GM21367 (cell line): ENCODE results near the gene ZNF668.
A peak's percentile ranks its signal among the peaks of the same experiment; 100 is the strongest.

ENCODE experiments used
- ATAC-seq: cut with Tn5 transposase; IDR thresholded peaks from one replicate; pipeline ENCODE4 v1.9.1; 2021; ENCODE audit not compliant: unreplicated experiment

Gene ZNF668

DNA sequence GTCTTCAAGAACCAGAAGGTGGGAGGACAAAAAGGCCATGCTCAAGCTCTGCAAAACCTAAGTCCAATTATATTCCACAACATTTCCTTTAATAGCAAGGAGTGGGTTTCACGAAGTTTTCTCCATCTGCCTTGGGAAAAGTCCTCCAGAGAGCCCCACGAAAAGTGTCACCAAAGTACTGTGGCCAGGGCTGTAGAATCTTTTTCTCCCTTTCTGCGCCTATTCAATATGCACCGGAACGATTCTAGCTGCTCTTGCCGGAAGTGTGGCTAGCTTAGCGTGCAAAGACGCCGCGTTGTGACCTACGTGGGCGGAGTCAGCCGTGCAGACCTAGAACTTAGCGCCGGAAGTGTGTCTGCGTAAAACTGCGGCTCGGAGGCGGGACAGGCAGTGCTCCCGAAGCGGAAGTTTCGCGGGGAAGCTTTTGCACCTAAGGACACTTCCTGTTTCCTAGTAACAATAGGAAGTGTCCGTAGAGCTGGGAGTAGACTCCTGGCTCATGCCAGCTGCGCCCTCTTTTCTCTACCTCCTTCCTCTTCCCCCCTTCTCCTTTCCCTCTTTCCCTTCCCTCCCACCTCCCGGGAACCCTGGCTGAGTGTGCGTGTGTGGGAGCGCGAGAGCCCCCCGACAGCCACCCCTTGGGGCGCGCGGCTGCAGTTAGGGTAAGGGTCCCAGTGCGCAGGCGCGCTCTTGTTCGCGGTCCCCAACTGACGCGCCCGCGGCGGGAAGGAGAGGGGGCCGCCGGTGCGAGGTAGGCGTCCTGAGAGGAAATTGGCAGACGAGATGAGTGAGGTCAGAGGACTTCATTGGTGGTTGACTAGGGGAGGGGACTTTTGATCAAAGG is at the start of gene ZNF668, which contains the start of gene ZNF646:
TSS of gene ZNF668 (minus strand) at position 271 of the 844 bp plus-strand sequence. CDS start 9,781 bp downstream, outside the sequence.
TSS of gene ZNF646 (plus strand) at position 453 of the 844 bp plus-strand sequence. CDS start 1,903 bp downstream, outside the sequence.
- peak; percentile 60 for ATAC-seq

DNA sequence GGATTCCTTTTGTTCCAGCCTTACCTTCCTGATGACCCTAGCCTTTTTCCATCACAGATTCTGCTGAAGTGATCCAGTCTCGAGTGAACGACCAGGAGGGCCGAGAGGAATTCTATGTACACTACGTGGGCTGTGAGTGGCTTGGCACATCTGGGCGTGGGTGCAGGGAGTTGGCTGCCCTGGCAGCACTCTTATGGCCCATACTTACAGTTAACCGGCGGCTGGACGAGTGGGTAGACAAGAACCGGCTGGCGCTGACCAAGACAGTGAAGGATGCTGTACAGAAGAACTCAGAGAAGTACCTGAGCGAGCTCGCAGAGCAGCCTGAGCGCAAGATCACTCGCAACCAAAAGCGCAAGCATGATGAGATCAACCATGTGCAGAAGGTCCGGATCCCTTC is 46.1 kb upstream of the ZNF668 start:
- ATAC-seq: no peak

DNA sequence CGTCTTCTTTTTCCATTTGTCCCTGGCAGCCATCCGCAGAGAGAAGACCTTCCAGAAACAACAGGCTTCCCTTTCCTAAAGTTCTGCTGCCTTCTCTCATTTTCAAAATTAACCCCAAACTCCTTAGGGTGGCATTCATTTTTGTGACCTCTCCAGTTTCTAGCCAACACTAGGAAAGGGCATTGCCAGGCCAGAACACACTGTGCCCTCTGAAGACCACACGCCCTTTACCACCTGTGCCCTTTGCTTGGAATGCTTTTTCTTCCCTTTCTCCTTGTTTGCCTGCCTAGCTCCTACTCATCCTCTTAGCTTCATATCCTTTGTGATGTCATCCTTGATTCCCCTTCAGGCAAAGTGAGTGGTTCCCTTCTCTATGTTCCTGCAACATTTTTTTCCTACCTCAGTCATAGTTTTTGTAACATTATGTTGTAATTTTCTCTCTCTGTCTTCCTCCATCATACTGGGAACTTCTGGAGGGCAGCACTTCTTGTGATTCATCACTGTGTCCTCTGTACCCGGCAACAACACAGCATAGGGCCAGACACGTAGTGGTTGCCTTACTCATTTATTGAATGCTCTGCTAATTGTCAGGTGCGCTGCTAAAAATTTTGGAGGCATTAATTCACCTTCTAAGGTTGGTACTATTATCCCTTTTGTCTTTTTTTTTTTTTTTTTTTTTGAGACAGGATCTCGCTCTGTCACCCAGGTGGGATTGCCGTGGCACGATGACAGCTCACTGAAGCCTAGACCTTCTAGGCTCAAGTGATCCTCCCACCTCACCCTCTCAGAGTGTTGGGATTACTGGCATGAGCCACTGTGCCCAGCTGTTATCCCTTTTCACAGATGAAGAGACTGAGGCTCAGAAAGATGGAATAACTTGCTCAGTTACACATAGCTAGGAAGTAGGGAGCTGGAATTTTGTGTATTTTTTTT is 44.4 kb upstream of the ZNF668 start:
- ATAC-seq: no peak

DNA sequence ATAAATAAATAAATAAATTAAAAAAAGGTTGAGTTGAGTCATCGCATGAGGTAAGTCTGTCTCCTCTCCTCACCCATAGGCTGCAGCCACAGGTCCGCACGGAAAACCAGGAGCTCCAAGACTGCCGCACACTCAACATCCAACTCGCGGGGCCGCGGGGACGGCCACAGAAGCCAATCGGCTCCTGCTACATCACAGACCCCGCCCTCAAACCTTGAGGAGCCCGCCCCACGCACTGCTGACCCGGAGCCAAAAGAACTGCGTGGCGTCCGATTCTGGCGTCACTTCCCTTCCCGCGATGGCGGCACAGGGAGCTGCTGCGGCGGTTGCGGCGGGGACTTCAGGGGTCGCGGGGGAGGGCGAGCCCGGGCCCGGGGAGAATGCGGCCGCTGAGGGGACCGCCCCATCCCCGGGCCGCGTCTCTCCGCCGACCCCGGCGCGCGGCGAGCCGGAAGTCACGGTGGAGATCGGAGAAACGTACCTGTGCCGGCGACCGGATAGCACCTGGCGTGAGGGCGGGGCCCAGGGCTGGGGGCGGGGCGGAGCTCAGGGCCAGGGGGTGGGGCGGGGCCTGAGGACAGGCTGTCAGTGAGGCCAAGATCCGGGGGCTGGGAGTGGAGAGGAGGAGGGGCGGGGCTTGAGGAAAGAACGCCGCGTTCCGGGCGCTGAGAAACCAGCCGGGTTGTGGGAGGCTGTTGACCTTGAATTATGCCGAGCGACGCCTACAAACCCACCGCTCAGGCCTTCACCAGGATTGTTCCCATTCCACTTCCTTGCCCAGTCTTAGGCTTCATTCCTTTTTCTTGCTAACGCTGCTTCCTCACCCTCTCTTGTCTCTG is 43.6 kb upstream of the ZNF668 start, which contains the start of gene KAT8:
TSS of gene KAT8 (plus strand) at position 281 of the 839 bp plus-strand sequence. CDS start at position 299, 18 bp downstream.
- peak; percentile 79 for ATAC-seq

DNA sequence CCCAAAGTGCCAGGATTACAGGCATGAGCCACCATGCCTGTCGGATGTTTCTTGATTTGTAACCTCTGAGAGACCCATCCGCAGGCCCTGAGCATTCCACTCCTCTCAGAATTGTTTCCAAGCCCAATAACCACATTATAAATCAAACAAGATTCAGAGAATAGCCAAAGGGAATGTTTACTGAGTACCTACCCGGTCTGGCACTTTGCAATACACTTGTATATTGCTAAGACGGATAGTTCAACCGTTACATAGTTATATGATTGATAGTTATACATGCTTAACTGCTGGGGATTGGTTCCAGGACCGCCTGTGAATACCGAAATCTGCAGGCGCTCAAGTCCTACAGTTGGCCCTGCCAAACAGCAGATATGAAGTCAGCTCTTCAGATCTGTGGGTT is 40.4 kb upstream of the ZNF668 start:
- ATAC-seq: no peak

DNA sequence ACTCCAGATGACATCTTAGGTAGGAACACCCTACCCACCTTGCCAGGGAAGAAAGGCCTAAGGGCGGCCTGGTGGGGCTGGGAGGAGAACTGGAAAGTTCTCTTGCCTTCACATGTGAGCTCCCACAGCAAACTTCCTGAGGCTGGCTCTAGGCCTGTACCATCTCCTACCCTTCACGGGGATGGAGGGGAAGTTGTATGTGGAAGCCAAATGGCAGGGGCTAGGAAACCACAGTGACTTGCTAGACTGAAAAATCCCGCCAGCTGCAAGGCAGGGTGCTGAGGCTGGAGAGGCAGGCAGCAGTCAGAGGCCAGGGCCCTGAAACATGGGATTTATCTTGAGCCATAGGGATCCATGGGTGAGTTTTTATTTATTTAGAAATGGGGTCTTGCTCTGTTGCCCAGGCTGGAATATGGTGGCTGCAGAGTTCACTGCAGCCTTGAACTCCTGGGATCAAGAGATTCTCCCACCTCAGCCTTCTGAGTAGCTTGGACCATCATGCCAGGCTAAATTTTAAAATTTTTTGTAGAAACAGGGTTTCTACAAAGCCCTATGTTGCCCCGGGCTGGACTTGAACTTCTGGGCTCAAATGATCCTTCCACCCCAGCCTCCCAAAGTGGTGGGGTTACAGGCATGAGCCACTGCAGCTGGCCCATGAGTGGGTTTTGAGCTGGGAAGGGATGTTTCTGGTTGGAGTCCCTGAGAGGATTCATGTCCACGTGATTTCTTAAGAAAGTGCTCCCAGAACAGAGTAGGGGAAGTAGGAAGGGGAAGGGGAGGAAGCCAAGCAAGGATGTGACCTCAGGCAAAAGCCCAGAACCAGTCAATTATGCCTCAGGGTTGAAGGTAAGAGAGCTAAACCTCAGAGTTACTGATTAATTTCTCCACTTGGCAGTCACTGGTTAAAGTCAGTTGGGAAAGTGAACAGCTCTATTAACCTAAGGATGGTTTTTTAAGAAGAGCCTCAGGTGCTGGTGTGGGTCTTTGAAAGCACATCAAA is 39.4 kb upstream of the ZNF668 start:
- no peak for ATAC-seq

DNA sequence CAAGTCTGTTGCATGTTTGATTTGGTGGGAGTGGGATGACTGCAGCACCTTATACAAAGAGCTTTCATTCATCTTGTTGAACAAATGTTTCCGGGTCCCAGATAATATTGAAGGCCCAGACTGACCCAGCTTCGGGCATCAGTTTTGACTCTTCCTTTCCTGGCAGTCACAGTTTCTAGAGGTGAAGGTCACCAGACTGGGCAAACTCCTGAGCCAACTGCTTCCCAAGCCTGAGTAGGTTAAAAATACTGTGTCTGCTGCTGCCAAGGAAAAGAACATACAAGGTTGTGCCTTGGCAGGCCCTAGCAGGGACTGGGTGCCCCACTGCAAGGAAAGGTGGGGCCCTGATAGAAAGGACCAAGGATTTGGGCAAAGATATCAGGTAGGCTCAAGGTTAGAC is 38.7 kb upstream of the ZNF668 start:
- no peak for ATAC-seq

DNA sequence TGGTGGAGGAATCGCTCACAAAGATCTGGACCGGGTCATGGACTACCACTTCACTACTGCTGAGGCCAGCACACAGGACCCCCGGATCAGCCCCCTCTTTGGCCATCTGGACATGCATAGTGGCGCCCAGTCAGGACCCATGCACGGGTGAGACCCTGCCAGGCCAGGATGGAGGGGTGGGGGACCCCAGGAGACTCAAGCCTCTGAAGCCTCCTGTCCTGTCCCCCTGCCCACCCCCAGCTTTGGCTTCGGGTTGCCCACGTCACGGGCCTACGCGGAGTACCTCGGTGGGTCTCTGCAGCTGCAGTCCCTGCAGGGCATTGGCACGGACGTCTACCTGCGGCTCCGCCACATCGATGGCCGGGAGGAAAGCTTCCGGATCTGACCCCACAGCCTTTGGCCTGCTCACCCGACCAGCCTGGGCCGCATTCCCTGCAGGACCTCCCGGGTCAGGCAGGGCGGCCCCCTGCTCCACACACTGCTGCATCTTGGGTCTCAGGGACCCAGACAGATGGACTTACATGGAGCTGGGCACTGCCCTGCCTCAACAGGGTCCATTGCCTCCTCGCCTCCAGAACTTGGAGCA is 37.9 kb upstream of the ZNF668 start:
- no peak for ATAC-seq

DNA sequence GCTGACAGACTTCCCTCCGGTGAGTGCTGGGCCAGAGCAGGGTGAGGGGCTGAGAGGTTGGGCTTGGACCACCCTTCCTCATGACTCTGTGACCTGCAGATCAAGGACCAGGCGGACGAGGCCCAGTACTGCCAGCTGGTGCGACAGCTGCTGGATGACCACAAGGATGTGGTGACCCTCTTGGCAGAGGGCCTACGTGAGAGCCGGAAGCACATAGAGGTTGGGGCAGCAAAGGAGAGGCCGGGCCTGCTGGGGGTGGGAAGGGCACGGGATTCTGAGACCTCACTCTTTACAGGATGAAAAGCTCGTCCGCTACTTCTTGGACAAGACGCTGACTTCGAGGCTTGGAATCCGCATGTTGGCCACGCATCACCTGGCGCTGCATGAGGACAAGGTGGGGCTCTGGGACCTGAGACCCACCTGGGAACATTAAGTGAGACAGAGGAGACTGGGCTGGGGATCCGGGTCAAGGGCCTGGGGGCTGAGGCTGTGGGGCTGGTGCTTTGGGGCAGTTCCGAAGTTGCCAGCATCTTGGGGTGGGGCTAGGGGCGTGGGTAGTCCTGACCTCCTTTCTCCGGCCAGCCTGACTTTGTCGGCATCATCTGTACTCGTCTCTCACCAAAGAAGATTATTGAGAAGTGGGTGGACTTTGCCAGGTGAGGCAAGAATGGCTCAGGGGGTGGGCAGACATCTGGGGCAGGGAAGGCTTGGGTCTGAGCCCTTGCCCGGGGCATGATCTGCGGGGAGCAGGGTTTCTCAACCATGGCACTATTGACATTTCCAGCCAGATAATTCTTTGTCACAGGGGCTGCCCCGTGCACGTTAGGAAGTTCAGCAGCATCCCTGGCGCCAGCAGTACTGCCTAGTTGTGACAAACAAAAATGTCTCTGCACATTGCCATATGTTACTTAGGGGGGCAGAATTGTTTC is 36.3 kb upstream of the ZNF668 start:
- no peak for ATAC-seq

DNA sequence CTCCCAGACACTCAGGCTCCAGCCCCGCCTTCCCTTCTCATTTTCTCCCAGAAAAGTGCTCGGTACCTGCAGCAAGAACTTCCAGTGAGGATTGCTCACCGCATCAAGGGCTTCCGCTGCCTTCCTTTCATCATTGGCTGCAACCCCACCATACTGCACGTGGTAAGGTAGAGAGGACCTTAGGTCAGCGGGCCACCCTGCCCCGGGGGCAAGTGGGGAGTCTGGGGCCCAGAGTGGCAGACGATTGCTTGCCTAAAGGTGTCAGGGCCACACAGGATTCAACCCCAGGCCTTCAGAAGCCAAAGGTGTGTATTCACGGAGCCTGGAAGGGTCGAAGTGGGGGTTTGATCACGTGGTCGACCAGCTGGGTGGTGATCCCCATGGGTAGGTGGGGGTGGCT is 35.6 kb upstream of the ZNF668 start:
- no peak for ATAC-seq

DNA sequence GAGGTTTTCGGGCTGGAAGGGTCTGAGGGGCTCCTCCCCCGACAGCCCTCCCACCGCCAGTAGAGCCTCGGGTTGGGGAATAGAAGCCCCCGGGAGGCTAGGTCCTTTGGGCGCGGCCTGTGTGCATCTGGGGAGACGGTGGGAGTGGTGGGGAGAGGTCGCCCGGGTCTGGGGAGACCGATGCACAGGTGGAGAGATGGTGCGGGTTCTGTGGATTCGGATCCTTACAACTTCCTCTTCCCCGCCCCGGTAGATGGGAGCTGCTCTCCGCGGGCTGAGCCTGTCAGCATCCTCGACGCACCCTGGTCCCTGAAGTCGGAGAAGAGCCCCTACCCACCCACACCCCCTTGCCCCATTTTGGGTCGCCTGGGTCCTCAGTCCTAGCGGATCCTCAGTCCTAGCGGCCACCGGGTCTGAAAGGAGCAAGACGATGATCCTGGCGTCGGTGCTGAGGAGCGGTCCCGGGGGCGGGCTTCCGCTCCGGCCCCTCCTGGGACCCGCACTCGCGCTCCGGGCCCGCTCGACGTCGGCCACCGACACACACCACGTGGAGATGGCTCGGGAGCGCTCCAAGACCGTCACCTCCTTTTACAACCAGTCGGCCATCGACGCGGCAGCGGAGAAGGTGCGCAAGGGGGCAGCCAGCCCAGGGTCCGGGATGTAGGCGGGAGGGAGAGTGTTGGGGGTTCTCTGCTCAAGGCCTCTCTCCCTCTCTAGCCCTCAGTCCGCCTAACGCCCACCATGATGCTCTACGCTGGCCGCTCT is 34.9 kb upstream of the ZNF668 start:
- no peak for ATAC-seq

DNA sequence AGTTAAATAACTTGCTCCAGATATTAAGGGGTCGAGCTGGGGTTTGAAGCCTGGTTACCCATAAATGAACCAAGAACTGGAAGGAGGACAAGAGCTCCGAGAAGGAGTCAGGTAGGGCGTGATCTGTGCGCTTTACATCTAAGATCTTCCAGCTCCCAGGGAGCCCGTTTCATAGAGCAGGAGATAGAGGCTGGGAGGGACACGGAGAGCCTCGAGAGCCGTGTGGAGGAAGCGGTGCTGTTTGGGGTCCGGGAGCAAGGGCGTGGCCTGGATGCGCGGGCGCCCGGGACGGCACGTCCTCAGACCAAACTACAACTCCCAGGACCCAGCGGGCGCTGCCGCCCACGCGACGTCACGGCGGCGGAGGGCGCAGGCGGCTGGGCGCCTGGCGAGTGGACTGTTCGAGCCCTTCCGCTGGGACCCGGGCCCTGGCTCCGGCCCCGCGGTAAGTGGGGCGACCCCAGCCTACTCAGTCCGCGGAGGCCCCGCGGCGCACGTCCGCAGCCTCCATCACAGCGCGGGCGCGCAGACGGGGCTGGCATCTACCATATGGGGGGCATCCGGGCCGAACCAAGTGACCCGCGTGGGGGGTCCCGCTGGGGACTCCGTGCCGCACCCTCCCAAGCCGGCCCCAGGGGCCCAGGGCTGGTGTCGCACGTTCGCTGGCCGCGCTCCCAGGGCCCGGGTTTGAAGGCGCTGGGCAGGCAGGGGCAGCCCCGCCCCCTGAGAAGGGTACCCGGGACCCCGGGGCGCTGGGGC is 34.2 kb upstream of the ZNF668 start, which contains the start of gene BCKDK:
TSS of gene BCKDK (plus strand) at position 352 of the 759 bp plus-strand sequence. CDS start 838 bp downstream, outside the sequence.
- peak; percentile 66 for ATAC-seq

DNA sequence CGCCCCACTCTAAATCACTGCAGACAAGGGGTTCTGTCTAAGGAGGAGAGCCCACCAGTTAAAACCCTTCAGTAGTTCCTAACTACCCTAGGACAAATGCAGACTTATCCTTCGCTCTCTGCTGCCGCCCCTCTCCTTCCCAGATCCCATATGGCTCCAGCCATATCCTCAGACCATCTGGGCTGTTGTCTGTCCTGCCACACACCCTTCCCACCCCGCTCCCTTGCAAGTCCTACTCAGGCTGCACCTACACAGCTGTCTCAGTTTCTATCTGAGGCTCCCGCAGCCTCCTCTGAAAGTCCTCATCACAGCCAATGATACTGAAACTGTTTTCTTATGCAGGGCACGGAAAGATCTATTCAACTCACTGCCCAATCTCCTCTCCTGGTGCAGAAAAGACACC is 33.4 kb upstream of the ZNF668 start:
- peak; percentile 40 for ATAC-seq

DNA sequence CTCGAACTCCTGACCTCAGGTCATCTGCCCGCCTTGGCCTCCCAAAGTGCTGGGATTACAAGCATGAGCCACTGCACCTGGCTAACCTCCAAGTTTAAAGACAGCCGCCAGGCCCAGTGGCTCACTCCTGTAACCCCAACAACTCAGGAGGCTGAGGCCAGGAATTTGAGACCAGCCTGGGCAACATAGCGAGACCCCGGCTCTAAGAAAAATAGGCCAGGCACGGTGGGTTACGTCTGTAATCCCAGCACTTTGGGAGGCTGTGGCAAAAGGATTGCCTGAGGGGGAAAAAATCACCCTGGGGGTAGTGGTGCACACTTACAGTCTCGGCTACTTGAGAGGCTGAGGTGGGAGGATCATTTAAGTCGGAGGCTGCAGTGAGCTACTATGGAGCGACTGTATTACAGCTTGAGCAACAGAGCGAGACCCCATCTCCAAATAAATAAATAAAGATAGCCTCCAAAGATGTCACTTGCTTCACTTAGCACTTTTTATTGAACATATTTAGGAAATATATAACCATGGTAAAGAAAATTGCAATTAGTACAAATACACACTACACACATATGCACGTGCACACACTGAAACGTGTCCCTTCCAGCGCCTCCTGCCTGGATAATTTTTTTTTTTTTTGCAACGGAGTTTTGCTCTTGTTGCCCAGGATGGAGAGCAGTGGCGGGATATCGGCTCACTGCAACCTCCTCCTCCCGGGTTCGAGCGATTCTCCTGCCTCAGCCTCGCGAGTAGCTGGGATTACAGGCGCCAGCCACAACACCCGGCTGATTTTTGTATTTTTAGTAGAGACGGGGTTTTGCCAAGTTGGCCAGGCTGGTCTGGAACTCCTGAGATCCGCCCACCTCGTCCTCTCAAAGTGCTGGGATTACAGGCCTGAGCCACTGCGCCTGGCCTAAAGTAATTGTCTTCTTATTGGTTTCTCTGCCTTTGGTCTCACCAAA is 32.7 kb upstream of the ZNF668 start:
- ATAC-seq: no peak

DNA sequence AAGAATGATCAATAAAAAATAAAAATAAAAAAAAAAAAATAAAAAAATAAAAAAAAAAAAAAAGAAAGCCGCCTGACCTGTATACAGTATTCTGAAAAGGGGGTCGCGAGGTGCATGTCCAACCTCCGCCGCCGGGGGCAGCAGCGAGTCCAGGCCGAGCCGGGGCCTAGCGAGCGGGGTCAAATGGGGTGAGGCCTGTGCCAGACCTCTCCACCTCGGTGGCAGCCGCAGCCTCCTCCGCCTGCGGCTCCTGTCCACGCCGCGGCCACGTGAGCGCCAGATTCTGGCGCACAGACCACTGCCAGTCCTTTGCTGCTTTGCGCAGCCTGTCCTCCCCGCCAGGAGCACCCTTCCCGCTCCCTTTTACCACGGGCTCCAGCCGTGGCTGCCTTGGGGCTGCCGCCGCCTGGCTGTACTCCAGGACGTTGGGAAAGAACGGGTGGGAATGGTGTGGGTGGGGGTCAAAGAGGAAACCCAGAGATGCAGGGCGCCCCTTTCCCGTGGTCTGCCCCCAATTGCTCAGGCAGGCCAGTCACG is 31.7 kb upstream of the ZNF668 start:
- ATAC-seq: no peak
